Smooth muscle cell (in vitro differentiated cells): ENCODE measurements around the gene KIF21A. TPM values are rescaled to one million over a fixed set of nuclear protein-coding genes. Genes with fewer than 3 reads are reported as not detected.
A peak's percentile ranks its signal among the peaks of the same experiment; 100 is the strongest.

Experiments
- DNase-seq: peaks from one replicate; lab custom pipeline; 2025; ENCODE audit not compliant: unreplicated experiment; lab: John Stamatoyannopoulos, UW
- H2AFZ ChIP-seq: fragments of 200-600 bp; sonication (generic); 2 replicates; pipeline ENCODE4 v1.6.0; 2016; ENCODE audit warnings: antibody characterized with exemption, low read depth, mild to moderate bottlenecking
- H3F3A ChIP-seq: fragments of 200-600 bp; sonication (generic); 2 replicates; pipeline ENCODE4 v1.6.0; 2017; ENCODE audit warnings: antibody characterized with exemption, low read depth
- H3K27ac ChIP-seq: fragments of 200-600 bp; sonication (generic); 2 replicates; pipeline ENCODE4 v1.5.1; 2016; ENCODE audit warnings: low read depth, mild to moderate bottlenecking
- H3K27me3 ChIP-seq: fragments of 200-600 bp; sonication (generic); 2 replicates; pipeline ENCODE4 v1.6.1; 2016; ENCODE audit warnings: low read depth, mild to moderate bottlenecking
- H3K36me3 ChIP-seq: fragments of 200-600 bp; sonication (generic); 2 replicates; pipeline ENCODE4 v1.5.1; 2016; ENCODE audit warnings: low read depth
- H3K4me1 ChIP-seq: fragments of 200-600 bp; sonication (generic); 2 replicates; pipeline ENCODE4 v1.5.1; 2016; ENCODE audit warnings: low read depth
- H3K4me2 ChIP-seq: fragments of 200-600 bp; sonication (generic); 2 replicates; pipeline ENCODE4 v1.6.0; 2016; ENCODE audit warnings: mild to moderate bottlenecking
- H3K4me3 ChIP-seq: fragments of 200-600 bp; sonication (generic); 2 replicates; pipeline ENCODE4 v1.5.1; 2016; ENCODE audit warnings: mild to moderate bottlenecking
- H3K79me2 ChIP-seq: fragments of 200-600 bp; sonication (generic); 2 replicates; pipeline ENCODE4 v1.6.0; 2016; ENCODE audit warnings: low read depth, mild to moderate bottlenecking
- H3K9ac ChIP-seq: fragments of 200-600 bp; sonication (generic); 2 replicates; pipeline ENCODE4 v1.6.0; 2016; ENCODE audit warnings: low read depth
- H3K9me3 ChIP-seq: fragments of 200-600 bp; sonication (generic); replicated peaks from 2 replicates; pipeline ENCODE4 v1.5.1; 2016; ENCODE audit warnings: low read depth
- H4K20me1 ChIP-seq: fragments of 200-600 bp; sonication (generic); 2 replicates; pipeline ENCODE4 v1.6.0; 2016; ENCODE audit warnings: low read depth
- CTCF ChIP-seq: fragments of 200-600 bp; sonication (generic); IDR thresholded peaks from 2 replicates; pipeline ENCODE4 v1.5.1; 2017; ENCODE audit warnings: borderline replicate concordance, mild to moderate bottlenecking, antibody characterized with exemption; ENCODE audit not compliant: insufficient read depth, poor library complexity, severe bottlenecking
- WGBS: methylation state at CpG from one replicate; pipeline ENCODE4 v1.1.7; 2016; ENCODE audit warnings: low lambda C conversion rate; 5-methylcytosine and 5-hydroxymethylcytosine counted together
- polyA plus RNA-seq: library from polyadenylated mRNA; unstranded; fragments of >200 nt; fragmentation: Nextera tagmentation; extraction: Ambion mirVana; gene quantifications from 2 replicates; pipeline ENCODE4 v1.2.1, GENCODE V29; 2016
- total RNA-seq: library from RNA; depleted of rRNA; stranded (reverse); fragments of >200 nt; gene quantifications from 2 replicates; pipeline ENCODE4 v1.2.3, GENCODE V29; 2014

Gene KIF21A
- total and polyA plus RNA-seq, 2 experiments from 2014 or later: 9.2 to 28.8 TPM

- Histone ChIP-seq H4K20me1 (peaks cover 10% of the 10 kb centered on the region), H3K27ac (no peak overlapping the region), H3K9me3 (no peaks in the 10 kb centered on the region), H3K79me2 (peaks cover 39% of the 10 kb centered on the region), H3K4me3 (peak overlapping the region; percentile 5), H3K9ac (no peak overlapping the region), H3F3A (peaks cover 13% of the 10 kb centered on the region), H3K36me3 (no peaks in the 10 kb centered on the region), H3K27me3 (no peaks in the 10 kb centered on the region), H3K4me2 (peak overlapping the region; percentile 90), H2AFZ (no peak overlapping the region), H3K4me1 (peaks cover 31% of the 10 kb centered on the region)
- 86% methylated on average over 1 of the region's 1 CpG for WGBS
- DNase-seq: no peak
- no peak for TF ChIP-seq CTCF
Measured at GRCh38 chr12:39440101-39440500, 2.8 kb downstream of the KIF21A start.

- H3K79me2 ChIP-seq: peaks cover 36% of the 10 kb centered on the region
Measured at GRCh38 chr12:39435531-39435930, 7.4 kb downstream of the KIF21A start.

GRCh38 chr12:39431797-39432196 is 11.1 kb downstream of the KIF21A start:
- no peak overlapping the region for H3K4me3 ChIP-seq
- no peak overlapping the region for H2AFZ ChIP-seq
- H3K27me3 ChIP-seq: no peaks in the 10 kb centered on the region
- no peak overlapping the region for H3K9ac ChIP-seq
- no peak for DNase-seq
- WGBS: 81% methylated on average over 1 of the region's 1 CpG
- H3K36me3 ChIP-seq: no peaks in the 10 kb centered on the region
- no peak overlapping the region for H3K4me2 ChIP-seq
- peaks cover 7% of the 10 kb centered on the region for H3K4me1 ChIP-seq
- peaks cover 13% of the 10 kb centered on the region for H4K20me1 ChIP-seq
- peaks cover 19% of the 10 kb centered on the region for H3K79me2 ChIP-seq
- H3K9me3 ChIP-seq: no peaks in the 10 kb centered on the region
- no peak overlapping the region for H3K27ac ChIP-seq
- H3F3A ChIP-seq: no peaks in the 10 kb centered on the region
- no peak for TF ChIP-seq CTCF

More at GRCh38 chr12:39435531-39435930, 7.4 kb downstream of the KIF21A start:
- 40% methylated on average over 3 of the region's 3 CpGs for WGBS
- no peaks in the 10 kb centered on the region for H3K27me3 ChIP-seq
- peak overlapping the region; percentile 26 for H3K4me2 ChIP-seq
- H3K36me3 ChIP-seq: no peaks in the 10 kb centered on the region
- H3K27ac ChIP-seq: no peak overlapping the region
- no peak overlapping the region for H3K4me3 ChIP-seq
- no peak for DNase-seq
- TF ChIP-seq CTCF: no peak
- H3K9ac ChIP-seq: no peak overlapping the region
- H4K20me1 ChIP-seq: peaks cover 10% of the 10 kb centered on the region
- H3K4me1 ChIP-seq: peaks cover 11% of the 10 kb centered on the region
- no peaks in the 10 kb centered on the region for H3K9me3 ChIP-seq
- no peak overlapping the region for H2AFZ ChIP-seq
- H3F3A ChIP-seq: no peaks in the 10 kb centered on the region
